ENCODE data around the gene TBRG4. TPM values are rescaled to one million over a fixed set of nuclear protein-coding genes. Genes with fewer than 3 reads are reported as not detected.

Gene TBRG4
- total RNA-seq, 1 experiment from 2014 or later: 127 TPM

GRCh38 chr7:45057878-45058277 is 53.6 kb downstream of the TBRG4 start:
- no peak overlapping the region for H2AFZ ChIP-seq (ENCODE audit: low read length)
- H4K20me1 ChIP-seq (ENCODE audit: control insufficient read depth, insufficient read depth, insufficient read length): no peaks in the 10 kb centered on the region
- no peaks in the 10 kb centered on the region for H3K27me3 ChIP-seq (ENCODE audit: insufficient read depth, low read length)
- no peaks in the 10 kb centered on the region for H3K23me2 ChIP-seq (ENCODE audit: insufficient read length, low read depth, low read length, poor library complexity, severe bottlenecking)
- H3K23ac ChIP-seq (ENCODE audit: insufficient read length, low read depth, low read length): no peak overlapping the region
- Mint-ChIP-seq H3K4me3 (no peak overlapping the region), H3K36me3 (ENCODE audit: insufficient read depth in 1 of 3, low read depth in 3 of 3) (no peaks in the 10 kb centered on the region; a peak in 1 of 7 replicates), H3K27me3 (ENCODE audit: low read depth) (no peaks in the 10 kb centered on the region), H3K27ac (no peak overlapping the region; a peak in 1 of 7 replicates), H3K9me3 (no peaks in the 10 kb centered on the region), H3K4me1 (no peaks in the 10 kb centered on the region)
- H3K18ac ChIP-seq (ENCODE audit: insufficient read length, low read depth, low read length): no peak overlapping the region
- no peak overlapping the region for H3K27ac ChIP-seq (ENCODE audit: insufficient read length, low read depth, low read length)
- no peaks in the 10 kb centered on the region for H3K9me3 ChIP-seq (ENCODE audit: control insufficient read depth, low read depth, low read length)
- no peak overlapping the region for H4K5ac ChIP-seq (ENCODE audit: insufficient read length, low read depth, low read length)
- no peak overlapping the region for H3T11ph ChIP-seq (ENCODE audit: low read length)
- peaks cover 1% of the 10 kb centered on the region; the same call in 1 of the 2 replicates for H3K79me2 ChIP-seq (ENCODE audit: insufficient read depth, low read length)
- H3K79me1 ChIP-seq (ENCODE audit: insufficient read depth, low read depth, low read length, poor library complexity, severe bottlenecking): no peaks in the 10 kb centered on the region
- no peak overlapping the region for H2BK120ac ChIP-seq (ENCODE audit: low read depth, low read length, poor library complexity, severe bottlenecking)
- H4K91ac ChIP-seq (ENCODE audit: insufficient read length, low read depth, low read length): no peak overlapping the region
- no peak overlapping the region for H3K9ac ChIP-seq (ENCODE audit: extremely low read depth, insufficient read length, low read length)
- DNase-seq: no peak
- no CpG with 5 or more reads among the region's 5 CpGs for WGBS (ENCODE audit: extremely low coverage, insufficient read length, low lambda C conversion rate)
- H3K4ac ChIP-seq (ENCODE audit: low read depth, low read length): no peak overlapping the region
- H3K4me2 ChIP-seq (ENCODE audit: insufficient read depth, insufficient read length, low read length): no peak overlapping the region
- H3K14ac ChIP-seq (ENCODE audit: insufficient read depth, low read length): no peak overlapping the region
- no peak overlapping the region for H3K56ac ChIP-seq (ENCODE audit: insufficient read length, low read depth, low read length)
- H2BK5ac ChIP-seq (ENCODE audit: insufficient read length, low read length): no peak overlapping the region
- no peak overlapping the region for H2BK15ac ChIP-seq (ENCODE audit: low read depth, low read length)
- no peaks in the 10 kb centered on the region for H3K4me1 ChIP-seq (ENCODE audit: insufficient read depth, low read length)
- no peak overlapping the region for H2BK20ac ChIP-seq (ENCODE audit: low read depth, low read length, poor library complexity, severe bottlenecking)
- TF ChIP-seq CTCF (conservative IDR thresholded peaks at IDR 0.05): no peak
- no peak overlapping the region for H4K8ac ChIP-seq (replicated peaks; ENCODE audit: insufficient read length, low read depth, low read length)
- no peak overlapping the region for H2BK12ac ChIP-seq (ENCODE audit: insufficient read length, low read depth, low read length)
- no peak overlapping the region for H2AK5ac ChIP-seq (ENCODE audit: insufficient read length, low read length)

Data from H9 (cell line).